Mesenchymal stem cell (in vitro differentiated cells and primary cell): Measurements from ENCODE around the gene ATP13A4.

ENCODE experiments used
- DNase-seq: peaks from one replicate; pipeline ENCODE4 v3.0.0-alpha.2; 2013
- H2AFZ ChIP-seq: one replicate; pipeline ENCODE4 v1.6.1; 2013; ENCODE audit warnings: low read depth, mild to moderate bottlenecking, control low read depth, inconsistent platforms, low read length, moderate library complexity
- H2AK5ac ChIP-seq: 2 replicates; pipeline ENCODE4 v1.6.1; 2013; ENCODE audit warnings: low read length, moderate library complexity, mild to moderate bottlenecking, inconsistent platforms; ENCODE audit not compliant: severe bottlenecking
- H2BK120ac ChIP-seq: one replicate; pipeline ENCODE4 v1.6.1; 2013; ENCODE audit warnings: low read depth, mild to moderate bottlenecking, inconsistent platforms, low read length, moderate library complexity
- H2BK12ac ChIP-seq, 2 experiments: one replicate each; pipeline ENCODE4 v1.6.1; 2013; ENCODE audit warnings: inconsistent platforms in 2 of 2, low read length in 2 of 2, mild to moderate bottlenecking in 2 of 2, moderate library complexity in 2 of 2, control low read depth in 1 of 2
- H2BK15ac ChIP-seq: one replicate; pipeline ENCODE4 v1.6.1; 2013; ENCODE audit warnings: mild to moderate bottlenecking, low read depth, inconsistent platforms; ENCODE audit not compliant: poor library complexity, severe bottlenecking
- H2BK5ac ChIP-seq: 2 replicates; pipeline ENCODE4 v1.6.1; 2013; ENCODE audit warnings: low read depth, mild to moderate bottlenecking, low read length, control low read depth, inconsistent platforms; ENCODE audit not compliant: poor library complexity, severe bottlenecking
- H3K14ac ChIP-seq, 2 experiments: one replicate each; pipeline ENCODE4 v1.6.1; 2013; ENCODE audit warnings: inconsistent platforms in 2 of 2, low read length in 2 of 2, control low read depth in 1 of 2, mild to moderate bottlenecking in 1 of 2, moderate library complexity in 1 of 2
- H3K18ac ChIP-seq, 2 experiments: one replicate each; pipeline ENCODE4 v1.6.1; 2013; ENCODE audit warnings: inconsistent platforms in 2 of 2, low read length in 2 of 2, control low read depth in 1 of 2, low read depth in 1 of 2, mild to moderate bottlenecking in 1 of 2
- H3K23ac ChIP-seq, 2 experiments: one replicate each; pipeline ENCODE4 v1.6.1; 2013; ENCODE audit warnings: inconsistent platforms in 2 of 2, low read length in 2 of 2, mild to moderate bottlenecking in 2 of 2, moderate library complexity in 2 of 2, control low read depth in 1 of 2
- H3K27ac ChIP-seq: 2 replicates; pipeline ENCODE4 v1.5.1; 2013; ENCODE audit warnings: mild to moderate bottlenecking, moderate library complexity, low read length, control low read depth, inconsistent platforms; ENCODE audit not compliant: poor library complexity, severe bottlenecking
- H3K27me3 ChIP-seq, 2 experiments: 2 replicates each; pipeline versions ENCODE4 v1.6.1 to v1.7.0; 2013; ENCODE audit warnings: low read length in 2 of 2, mild to moderate bottlenecking in 2 of 2, moderate library complexity in 2 of 2, control low read depth in 1 of 2, inconsistent platforms in 1 of 2; ENCODE audit not compliant: control insufficient read depth in 1 of 2, insufficient read depth in 1 of 2
- H3K36me3 ChIP-seq, 2 experiments: 2 replicates each; pipeline versions ENCODE4 v1.6.1 to v1.7.0; 2013; ENCODE audit warnings: low read length in 2 of 2, control low read depth in 1 of 2, inconsistent platforms in 1 of 2, low read depth in 1 of 2, mild to moderate bottlenecking in 1 of 2; ENCODE audit not compliant: insufficient read depth in 2 of 2, control insufficient read depth in 1 of 2
- H3K4ac ChIP-seq, 2 experiments: one replicate each; pipeline ENCODE4 v1.6.1; 2013; ENCODE audit warnings: inconsistent platforms in 2 of 2, low read length in 2 of 2, mild to moderate bottlenecking in 2 of 2, moderate library complexity in 2 of 2, control low read depth in 1 of 2, low read depth in 1 of 2
- H3K4me1 ChIP-seq: 2 replicates; pipeline ENCODE4 v1.6.1; 2013; ENCODE audit warnings: low read depth, low read length, control low read depth; ENCODE audit not compliant: control insufficient read depth, insufficient read depth
- H3K4me2 ChIP-seq: 2 replicates; pipeline ENCODE4 v1.6.1; 2013; ENCODE audit warnings: low read length, mild to moderate bottlenecking, inconsistent platforms; ENCODE audit not compliant: poor library complexity, severe bottlenecking
- H3K4me3 ChIP-seq, 2 experiments: 2 replicates each; pipeline versions ENCODE4 v1.5.1 to v1.7.0; 2013; ENCODE audit warnings: low read length in 2 of 2, mild to moderate bottlenecking in 2 of 2, control low read depth in 1 of 2, low read depth in 1 of 2; ENCODE audit not compliant: insufficient read depth in 1 of 2
- H3K79me1 ChIP-seq: replicated peaks from 2 replicates; pipeline ENCODE4 v1.6.1; 2013; ENCODE audit warnings: mild to moderate bottlenecking, control low read depth, low read length, inconsistent platforms; ENCODE audit not compliant: poor library complexity, severe bottlenecking
- H3K9ac ChIP-seq: 2 replicates; pipeline ENCODE4 v1.7.0; 2013; ENCODE audit warnings: mild to moderate bottlenecking, low read length, moderate library complexity
- H3K9me3 ChIP-seq: 2 replicates; pipeline ENCODE4 v1.7.0; 2013; ENCODE audit warnings: mild to moderate bottlenecking, low read length; ENCODE audit not compliant: control insufficient read depth
- H4K8ac ChIP-seq: one replicate; pipeline ENCODE4 v1.6.1; 2013; ENCODE audit warnings: inconsistent platforms, mild to moderate bottlenecking, low read length, moderate library complexity
- H4K91ac ChIP-seq: one replicate; pipeline ENCODE4 v1.6.1; 2013; ENCODE audit warnings: mild to moderate bottlenecking, low read length, inconsistent platforms
- WGBS: methylation state at CpG from one replicate; pipeline ENCODE4 v1.1.7; 2013; ENCODE audit warnings: mixed read lengths; 5-methylcytosine and 5-hydroxymethylcytosine counted together

Gene ATP13A4

DNA sequence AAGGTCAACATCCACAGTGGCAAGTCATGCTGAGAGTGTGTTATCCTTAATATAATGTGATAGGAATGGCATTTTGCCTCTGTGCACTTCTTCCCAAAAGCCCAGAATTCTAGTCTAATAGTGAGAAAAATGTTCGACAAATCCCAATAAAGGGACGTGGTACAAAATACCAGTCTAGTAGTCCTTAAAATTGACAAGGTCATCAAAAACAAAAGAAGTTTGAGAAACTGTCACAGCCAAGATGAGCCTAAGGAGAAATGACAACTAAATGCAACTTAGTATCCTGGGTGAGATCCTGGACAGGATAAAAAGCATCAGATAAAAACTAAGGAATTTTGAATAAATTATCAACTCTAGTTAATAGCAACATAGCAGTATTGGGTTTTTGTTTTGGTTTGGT is 14.4 kb upstream of the ATP13A4 start:
- no peak overlapping the region for H3K4me3 ChIP-seq
- no peak overlapping the region for H3K27ac ChIP-seq
- no peak overlapping the region for H2BK120ac ChIP-seq
- no peak overlapping the region for H2BK12ac ChIP-seq
- no peak for DNase-seq
- H3K79me1 ChIP-seq: no peaks in the 10 kb centered on the region
- H2BK5ac ChIP-seq: no peak overlapping the region
- no peak overlapping the region for H3K14ac ChIP-seq
- no peak overlapping the region for H3K23ac ChIP-seq
- no peak overlapping the region for H3K4ac ChIP-seq
- H2BK15ac ChIP-seq: no peak overlapping the region
- no peak overlapping the region for H4K8ac ChIP-seq
- H3K18ac ChIP-seq: no peak overlapping the region
- no peak overlapping the region for H3K9ac ChIP-seq
- peaks cover 4% of the 10 kb centered on the region for H3K4me1 ChIP-seq
- H3K36me3 ChIP-seq: no peaks in the 10 kb centered on the region
- 100% methylated on average over 1 of the region's 2 CpGs for WGBS
- H2AK5ac ChIP-seq: no peak overlapping the region
- no peaks in the 10 kb centered on the region for H3K27me3 ChIP-seq
- no peak overlapping the region for H2AFZ ChIP-seq
- H3K9me3 ChIP-seq: no peaks in the 10 kb centered on the region
- H3K4me2 ChIP-seq: no peak overlapping the region
- H4K91ac ChIP-seq: no peak overlapping the region

DNA sequence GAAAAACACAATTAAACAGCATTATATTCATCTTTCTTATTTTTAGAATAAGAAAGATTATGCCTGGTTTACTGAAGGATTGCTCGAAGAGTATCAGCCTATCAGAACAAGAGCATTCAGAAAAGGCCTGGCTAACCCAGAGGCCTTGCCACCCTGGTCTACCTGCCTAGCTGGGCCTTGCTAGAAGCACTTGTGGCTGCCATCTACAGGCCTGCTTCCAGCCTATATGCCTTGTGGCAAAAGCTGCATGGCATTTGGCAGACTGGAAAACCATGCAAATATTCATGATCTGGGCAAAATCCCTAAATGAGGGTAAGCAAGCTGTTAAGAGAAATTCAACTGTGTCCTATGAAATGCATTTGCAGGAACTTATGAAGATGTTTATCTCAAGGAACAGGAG is 9.3 kb upstream of the ATP13A4 start:
- no peak for DNase-seq
- Histone ChIP-seq H3K9ac (no peak overlapping the region), H2BK15ac (no peak overlapping the region), H2BK5ac (no peak overlapping the region), H3K27ac (no peak overlapping the region), H3K14ac (no peak overlapping the region), H2AFZ (no peak overlapping the region), H3K4me3 (no peak overlapping the region), H3K4me1 (no peaks in the 10 kb centered on the region), H3K23ac (no peak overlapping the region), H2BK120ac (no peak overlapping the region), H2AK5ac (no peak overlapping the region), H3K4ac (no peak overlapping the region), H3K4me2 (no peak overlapping the region), H3K27me3 (no peaks in the 10 kb centered on the region), H2BK12ac (no peak overlapping the region), H3K18ac (no peak overlapping the region), H4K8ac (no peak overlapping the region), H3K9me3 (no peaks in the 10 kb centered on the region), H3K36me3 (no peaks in the 10 kb centered on the region), H4K91ac (no peak overlapping the region), H3K79me1 (no peaks in the 10 kb centered on the region)
- 50% methylated on average over 1 of the region's 1 CpG for WGBS

DNA sequence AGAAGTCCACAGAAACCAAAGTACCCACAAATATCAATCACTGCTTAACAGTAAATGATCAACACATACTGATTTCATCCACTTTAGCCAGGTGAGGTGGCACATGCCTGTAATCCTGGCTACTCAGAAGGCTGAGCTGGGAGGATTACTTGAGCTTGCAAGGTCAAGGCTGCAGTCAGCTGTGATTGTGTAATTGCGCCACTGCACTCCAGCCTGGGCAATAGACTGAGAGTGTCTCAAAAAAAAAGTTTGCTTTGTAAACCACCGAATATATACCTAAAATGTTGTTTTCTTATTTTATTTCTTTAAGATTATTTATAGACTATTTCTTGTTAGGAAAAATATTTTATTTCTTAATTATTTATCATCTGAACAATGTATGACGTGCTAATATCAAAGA is 8.7 kb upstream of the ATP13A4 start:
- Histone ChIP-seq H3K27me3 (no peaks in the 10 kb centered on the region), H2AFZ (no peak overlapping the region), H2BK15ac (no peak overlapping the region), H3K79me1 (no peaks in the 10 kb centered on the region), H2BK5ac (no peak overlapping the region), H3K4ac (no peak overlapping the region), H3K4me2 (no peak overlapping the region), H3K9me3 (no peaks in the 10 kb centered on the region), H2BK120ac (no peak overlapping the region), H3K18ac (no peak overlapping the region), H3K9ac (no peak overlapping the region), H2AK5ac (no peak overlapping the region), H3K4me1 (no peaks in the 10 kb centered on the region), H2BK12ac (no peak overlapping the region), H4K8ac (no peak overlapping the region), H3K36me3 (no peaks in the 10 kb centered on the region), H3K27ac (no peak overlapping the region), H3K4me3 (no peak overlapping the region), H3K23ac (no peak overlapping the region), H3K14ac (no peak overlapping the region), H4K91ac (no peak overlapping the region)
- no peak for DNase-seq
- WGBS: 100% methylated on average over 1 of the region's 3 CpGs

DNA sequence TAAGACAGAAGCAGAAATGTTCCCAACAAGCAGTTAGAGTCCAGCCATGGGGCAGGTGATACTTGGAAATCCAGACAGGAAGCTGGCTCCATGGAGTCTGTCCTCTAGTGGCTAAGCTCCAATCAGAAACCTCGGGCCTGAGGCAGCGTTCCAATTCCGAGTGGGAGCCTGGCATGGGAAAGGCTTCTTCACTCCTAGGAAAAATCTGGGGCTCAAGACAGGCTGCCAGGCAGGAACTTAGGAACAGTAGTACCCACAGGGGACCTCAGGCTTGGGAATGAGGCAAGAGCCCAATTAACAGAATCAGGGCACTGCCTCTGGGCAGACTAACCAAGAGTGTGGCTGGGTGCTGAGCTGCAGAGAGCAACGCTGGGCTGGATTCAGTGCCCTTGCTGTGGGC is 6.2 kb upstream of the ATP13A4 start:
- Histone ChIP-seq H4K91ac (no peak overlapping the region), H3K14ac (no peak overlapping the region), H3K79me1 (no peaks in the 10 kb centered on the region), H3K36me3 (no peaks in the 10 kb centered on the region), H3K9ac (no peak overlapping the region), H3K4me3 (no peak overlapping the region), H3K18ac (no peak overlapping the region), H3K4me1 (no peaks in the 10 kb centered on the region), H3K4ac (no peak overlapping the region), H3K27me3 (no peaks in the 10 kb centered on the region), H3K9me3 (no peaks in the 10 kb centered on the region), H2BK120ac (no peak overlapping the region), H2AK5ac (no peak overlapping the region), H2BK12ac (no peak overlapping the region), H3K4me2 (no peak overlapping the region), H3K23ac (no peak overlapping the region), H2BK5ac (no peak overlapping the region), H3K27ac (no peak overlapping the region), H2AFZ (no peak overlapping the region), H2BK15ac (no peak overlapping the region), H4K8ac (no peak overlapping the region)
- no peak for DNase-seq
- 81% methylated on average over 4 of the region's 4 CpGs for WGBS
